ENCODE measurements around the gene DIAPH3. TPM values are rescaled to one million over a fixed set of nuclear protein-coding genes. Genes with fewer than 3 reads are reported as not detected.

DIAPH3 gene
- total and polyA plus RNA-seq, 2 donors (not counting 1 experiment from before 2014, with no cell fraction given): 0.03 to 0.10 TPM

- ChIA-PET POLR2A (no interaction called here), CTCF (no interaction called here)
- ATAC-seq (ENCODE audit: low read depth) (no peak), DNase-seq (no peak)
- Histone ChIP-seq H3K27me3 (replicated peaks in 1 of 4; ENCODE audit: control extremely low read depth in 1 of 4, control insufficient read depth in 3 of 4, insufficient read depth in 4 of 4, low read length in 3 of 4) (no peaks in the 10 kb centered on the region), H3K4me3 (ENCODE audit: control extremely low read depth in 1 of 5, extremely low read depth in 1 of 5, insufficient read depth in 1 of 5, low read depth in 2 of 5, low read length in 4 of 5) (no peak overlapping the region), H3K9ac (ENCODE audit: low read length) (no peak overlapping the region), H4K20me1 (ENCODE audit: control insufficient read depth, insufficient read depth, low read length, poor library complexity, severe bottlenecking) (no peaks in the 10 kb centered on the region), H3K36me3 (replicated peaks in 1 of 2; ENCODE audit: control extremely low read depth in 1 of 2, control insufficient read depth in 1 of 2, extremely low read depth in 1 of 2, insufficient read depth in 2 of 2, low read length in 1 of 2) (no peaks in the 10 kb centered on the region), H3K9me3 (ENCODE audit: control extremely low read depth in 1 of 3, control insufficient read depth in 2 of 3, insufficient read depth in 1 of 3, low read length in 2 of 3) (no peaks in the 10 kb centered on the region), H3K27ac (ENCODE audit: low read length in 2 of 2) (no peak overlapping the region), H2AFZ (ENCODE audit: insufficient read depth, low read depth, low read length, poor library complexity, severe bottlenecking) (no peak overlapping the region), H3K79me2 (ENCODE audit: control insufficient read depth, insufficient read depth, low read length) (no peaks in the 10 kb centered on the region), H3K4me2 (replicated peaks; ENCODE audit: low read depth, low read length, poor library complexity, severe bottlenecking) (no peak overlapping the region), H3K4me1 (ENCODE audit: control insufficient read depth in 2 of 2, insufficient read depth in 2 of 2, low read length in 2 of 2) (no peaks in the 10 kb centered on the region)
- TF ChIP-seq, protein P1, sequence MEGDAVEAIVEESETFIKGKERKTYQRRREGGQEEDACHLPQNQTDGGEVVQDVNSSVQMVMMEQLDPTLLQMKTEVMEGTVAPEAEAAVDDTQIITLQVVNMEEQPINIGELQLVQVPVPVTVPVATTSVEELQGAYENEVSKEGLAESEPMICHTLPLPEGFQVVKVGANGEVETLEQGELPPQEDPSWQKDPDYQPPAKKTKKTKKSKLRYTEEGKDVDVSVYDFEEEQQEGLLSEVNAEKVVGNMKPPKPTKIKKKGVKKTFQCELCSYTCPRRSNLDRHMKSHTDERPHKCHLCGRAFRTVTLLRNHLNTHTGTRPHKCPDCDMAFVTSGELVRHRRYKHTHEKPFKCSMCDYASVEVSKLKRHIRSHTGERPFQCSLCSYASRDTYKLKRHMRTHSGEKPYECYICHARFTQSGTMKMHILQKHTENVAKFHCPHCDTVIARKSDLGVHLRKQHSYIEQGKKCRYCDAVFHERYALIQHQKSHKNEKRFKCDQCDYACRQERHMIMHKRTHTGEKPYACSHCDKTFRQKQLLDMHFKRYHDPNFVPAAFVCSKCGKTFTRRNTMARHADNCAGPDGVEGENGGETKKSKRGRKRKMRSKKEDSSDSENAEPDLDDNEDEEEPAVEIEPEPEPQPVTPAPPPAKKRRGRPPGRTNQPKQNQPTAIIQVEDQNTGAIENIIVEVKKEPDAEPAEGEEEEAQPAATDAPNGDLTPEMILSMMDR (IDR thresholded peaks at IDR 0.05): no peak
- no peak for TF ChIP-seq EZH2 (IDR thresholded peaks at IDR 0.05; ENCODE audit: borderline replicate concordance, insufficient read depth, low read depth, low read length, poor library complexity, severe bottlenecking)
- no peak overlapping the region for H3K4me3 Mint-ChIP-seq
- no peaks in the 10 kb centered on the region for H3K4me1 Mint-ChIP-seq
- H3K27me3 Mint-ChIP-seq: no peaks in the 10 kb centered on the region
- no peaks in the 10 kb centered on the region for H3K9me3 Mint-ChIP-seq (ENCODE audit: insufficient read depth)
- no CpG with 5 or more reads among the region's 3 CpGs for WGBS (ENCODE audit: insufficient coverage)
- H3K27ac Mint-ChIP-seq: no peak overlapping the region
- intact Hi-C loops (cut with micrococcal nuclease): no loop called here
Measured at GRCh38 chr13:59809564-59809963, 354.2 kb downstream of the DIAPH3 start.

- no peaks in the 10 kb centered on the region for H3K9me3 Mint-ChIP-seq (ENCODE audit: insufficient read depth)
- intact Hi-C loops (cut with micrococcal nuclease): no loop called here
- no peaks in the 10 kb centered on the region for H3K27me3 ChIP-seq (replicated peaks in 1 of 4; ENCODE audit: control extremely low read depth in 1 of 4, control insufficient read depth in 3 of 4, insufficient read depth in 4 of 4, low read length in 3 of 4)
- no peak overlapping the region for H3K4me3 ChIP-seq (ENCODE audit: control extremely low read depth in 1 of 5, extremely low read depth in 1 of 5, insufficient read depth in 1 of 5, low read depth in 2 of 5, low read length in 4 of 5)
- ChIA-PET POLR2A (no interaction called here), CTCF (no interaction called here)
- no peak overlapping the region for H2AFZ ChIP-seq (ENCODE audit: insufficient read depth, low read depth, low read length, poor library complexity, severe bottlenecking)
- ATAC-seq (ENCODE audit: low read depth) (no peak), DNase-seq (no peak)
- no peak overlapping the region for H3K9ac ChIP-seq (ENCODE audit: low read length)
- no peak overlapping the region for H3K27ac Mint-ChIP-seq
- H3K27ac ChIP-seq (ENCODE audit: low read length in 2 of 2): no peak overlapping the region
- H3K9me3 ChIP-seq (ENCODE audit: control extremely low read depth in 1 of 3, control insufficient read depth in 2 of 3, insufficient read depth in 1 of 3, low read length in 2 of 3): no peaks in the 10 kb centered on the region
- no peak overlapping the region for H3K4me3 Mint-ChIP-seq
- H3K4me2 ChIP-seq (replicated peaks; ENCODE audit: low read depth, low read length, poor library complexity, severe bottlenecking): no peak overlapping the region
- H4K20me1 ChIP-seq (ENCODE audit: control insufficient read depth, insufficient read depth, low read length, poor library complexity, severe bottlenecking): no peaks in the 10 kb centered on the region
- no peaks in the 10 kb centered on the region for H3K36me3 ChIP-seq (replicated peaks in 1 of 2; ENCODE audit: control extremely low read depth in 1 of 2, control insufficient read depth in 1 of 2, extremely low read depth in 1 of 2, insufficient read depth in 2 of 2, low read length in 1 of 2)
- H3K27me3 Mint-ChIP-seq: no peaks in the 10 kb centered on the region
- TF ChIP-seq, protein P1 (IDR thresholded peaks at IDR 0.05): no peak
- no peak for TF ChIP-seq EZH2 (IDR thresholded peaks at IDR 0.05; ENCODE audit: borderline replicate concordance, insufficient read depth, low read depth, low read length, poor library complexity, severe bottlenecking)
- H3K4me1 ChIP-seq (ENCODE audit: control insufficient read depth in 2 of 2, insufficient read depth in 2 of 2, low read length in 2 of 2): no peaks in the 10 kb centered on the region
- no peaks in the 10 kb centered on the region for H3K4me1 Mint-ChIP-seq
- H3K79me2 ChIP-seq (ENCODE audit: control insufficient read depth, insufficient read depth, low read length): no peaks in the 10 kb centered on the region
Measured at GRCh38 chr13:59806801-59807200, 356.9 kb downstream of the DIAPH3 start.
